DOHH2 (cell line): ENCODE data around the gene RAP1GDS1.

Experiments used
- H3F3A ChIP-seq: fragments of 200-600 bp; sonication (generic), shearing (Covaris generic); 2 replicates; pipeline ENCODE4 v1.6.0; 2016; ENCODE audit warnings: antibody characterized with exemption, mild to moderate bottlenecking; ENCODE audit not compliant: control insufficient read depth, insufficient read depth
- H3K27ac ChIP-seq: fragments of 200-600 bp; sonication (generic); 2 replicates; pipeline ENCODE4 v1.5.1; 2014; ENCODE audit warnings: low read depth, mild to moderate bottlenecking, low read length, moderate library complexity
- H3K27me3 ChIP-seq: fragments of 200-600 bp; sonication (generic); 2 replicates; pipeline ENCODE4 v1.6.1; 2014; ENCODE audit warnings: mild to moderate bottlenecking, low read length, mixed read lengths; ENCODE audit not compliant: control insufficient read depth
- H3K36me3 ChIP-seq: fragments of 200-600 bp; sonication (generic); 2 replicates; pipeline ENCODE4 v1.6.1; 2014; ENCODE audit warnings: mild to moderate bottlenecking, low read length, moderate library complexity, mixed read lengths; ENCODE audit not compliant: control insufficient read depth
- H3K4me1 ChIP-seq: fragments of 200-600 bp; sonication (generic); 2 replicates; pipeline ENCODE4 v1.6.1; 2014; ENCODE audit warnings: mild to moderate bottlenecking, low read length, mixed read lengths; ENCODE audit not compliant: control insufficient read depth
- H3K4me2 ChIP-seq: fragments of 200-600 bp; sonication (generic); 2 replicates; pipeline ENCODE4 v1.6.0; 2014; ENCODE audit warnings: mild to moderate bottlenecking, low read length, moderate library complexity
- H3K4me3 ChIP-seq: fragments of 200-600 bp; sonication (generic); 2 replicates; pipeline ENCODE4 v1.5.1; 2014; ENCODE audit warnings: mild to moderate bottlenecking, low read length, mixed read lengths
- H3K79me2 ChIP-seq: fragments of 200-600 bp; sonication (generic); 2 replicates; pipeline ENCODE4 v1.6.1; 2014; ENCODE audit warnings: mild to moderate bottlenecking, low read length, mixed read lengths; ENCODE audit not compliant: control insufficient read depth
- H3K9me2 ChIP-seq: fragments of 200-600 bp; sonication (generic); replicated peaks from 2 replicates; pipeline ENCODE4 v1.6.1; 2014; ENCODE audit warnings: mild to moderate bottlenecking, low read length, mixed read lengths; ENCODE audit not compliant: control insufficient read depth
- H3K9me3 ChIP-seq: fragments of 200-600 bp; sonication (generic); 2 replicates; pipeline ENCODE4 v1.6.1; 2014; ENCODE audit warnings: antibody characterized with exemption, low read length, mixed read lengths; ENCODE audit not compliant: control insufficient read depth, insufficient read depth
- H4K20me1 ChIP-seq: fragments of 200-600 bp; sonication (generic); 2 replicates; pipeline ENCODE4 v1.6.0; 2014; ENCODE audit warnings: low read depth, mild to moderate bottlenecking, antibody characterized with exemption, low read length, moderate library complexity; ENCODE audit not compliant: control insufficient read depth, insufficient read depth
- EZH2phosphoT487 ChIP-seq: fragments of 200-600 bp; sonication (generic); IDR thresholded peaks from 2 replicates; pipeline ENCODE4 v1.6.1; 2017; ENCODE audit warnings: borderline replicate concordance, mild to moderate bottlenecking, antibody characterized with exemption, low read length, moderate library complexity, mixed read lengths
- TF ChIP-seq, protein P1 (sequence below): fragments of 200-600 bp; sonication (generic); IDR thresholded peaks from one replicate; pipeline ENCODE4 v1.5.1; 2014; ENCODE audit warnings: antibody characterized with exemption, mild to moderate bottlenecking, low read depth, low read length; ENCODE audit not compliant: poor library complexity, severe bottlenecking

The RAP1GDS1 gene

DNA sequence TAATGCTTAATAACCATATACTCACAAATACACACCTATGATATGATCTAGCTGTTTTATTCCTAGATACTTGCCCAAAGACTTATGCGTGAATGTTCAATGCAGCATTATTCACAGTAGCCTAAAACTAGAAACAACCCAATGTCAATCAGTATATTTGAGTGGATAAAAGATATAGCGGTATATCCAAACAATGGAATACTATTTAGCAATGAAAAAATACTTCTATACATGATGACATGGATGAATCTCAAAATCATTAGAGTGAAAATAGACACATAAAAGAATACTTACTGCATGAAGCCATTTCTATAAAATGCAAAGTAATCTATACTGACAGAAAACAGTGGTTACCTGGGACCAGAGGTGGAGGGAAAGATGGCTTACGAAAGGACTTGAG, 108.1 kb downstream of the RAP1GDS1 start:
- Histone ChIP-seq H3K4me1 (no peaks in the 10 kb centered on the region), H3K9me2 (no peaks in the 10 kb centered on the region), H4K20me1 (no peaks in the 10 kb centered on the region), H3K79me2 (no peaks in the 10 kb centered on the region), H3K4me2 (no peak overlapping the region), H3K36me3 (peaks cover 12% of the 10 kb centered on the region), H3K4me3 (no peak overlapping the region), H3K27me3 (no peaks in the 10 kb centered on the region), H3K27ac (no peak overlapping the region), H3F3A (no peaks in the 10 kb centered on the region), H3K9me3 (0 out of 2 replicates have a peak, but pooled peaks cover 3% of the 10 kb centered on the region)
- TF ChIP-seq, protein P1, sequence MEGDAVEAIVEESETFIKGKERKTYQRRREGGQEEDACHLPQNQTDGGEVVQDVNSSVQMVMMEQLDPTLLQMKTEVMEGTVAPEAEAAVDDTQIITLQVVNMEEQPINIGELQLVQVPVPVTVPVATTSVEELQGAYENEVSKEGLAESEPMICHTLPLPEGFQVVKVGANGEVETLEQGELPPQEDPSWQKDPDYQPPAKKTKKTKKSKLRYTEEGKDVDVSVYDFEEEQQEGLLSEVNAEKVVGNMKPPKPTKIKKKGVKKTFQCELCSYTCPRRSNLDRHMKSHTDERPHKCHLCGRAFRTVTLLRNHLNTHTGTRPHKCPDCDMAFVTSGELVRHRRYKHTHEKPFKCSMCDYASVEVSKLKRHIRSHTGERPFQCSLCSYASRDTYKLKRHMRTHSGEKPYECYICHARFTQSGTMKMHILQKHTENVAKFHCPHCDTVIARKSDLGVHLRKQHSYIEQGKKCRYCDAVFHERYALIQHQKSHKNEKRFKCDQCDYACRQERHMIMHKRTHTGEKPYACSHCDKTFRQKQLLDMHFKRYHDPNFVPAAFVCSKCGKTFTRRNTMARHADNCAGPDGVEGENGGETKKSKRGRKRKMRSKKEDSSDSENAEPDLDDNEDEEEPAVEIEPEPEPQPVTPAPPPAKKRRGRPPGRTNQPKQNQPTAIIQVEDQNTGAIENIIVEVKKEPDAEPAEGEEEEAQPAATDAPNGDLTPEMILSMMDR = no peak
- no peak for TF ChIP-seq EZH2phosphoT487

DNA sequence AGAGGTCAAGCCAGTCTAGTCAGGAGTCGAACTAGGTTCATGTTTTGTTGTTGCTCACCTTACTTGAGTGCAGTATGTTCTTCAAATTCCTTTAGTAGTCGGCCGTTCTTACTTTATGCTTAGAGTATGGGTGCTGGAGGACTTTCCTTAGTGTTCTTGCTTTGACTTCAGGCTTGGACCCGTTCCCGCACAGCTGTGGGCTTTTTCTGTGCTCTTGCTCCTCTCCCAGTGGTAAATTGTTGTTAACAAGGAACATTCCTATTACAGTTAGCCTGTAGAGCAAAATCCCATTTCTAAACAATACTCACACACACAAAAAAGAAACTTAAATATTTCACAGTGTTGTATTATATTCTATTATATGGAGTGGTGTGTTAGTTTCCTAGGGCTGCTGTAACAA, 113.5 kb downstream of the RAP1GDS1 start:
- Histone ChIP-seq H3F3A (0 out of 2 replicates have a peak, but pooled peaks cover 2% of the 10 kb centered on the region), H3K27me3 (no peaks in the 10 kb centered on the region), H3K79me2 (no peaks in the 10 kb centered on the region), H3K27ac (no peak overlapping the region), H3K36me3 (peaks cover 3% of the 10 kb centered on the region; the same call in 1 of the 2 replicates), H4K20me1 (no peaks in the 10 kb centered on the region), H3K4me3 (no peak overlapping the region), H3K9me3 (no peaks in the 10 kb centered on the region), H3K4me2 (no peak overlapping the region), H3K4me1 (peaks cover 4% of the 10 kb centered on the region), H3K9me2 (no peaks in the 10 kb centered on the region)
- TF ChIP-seq, protein P1 = no peak
- TF ChIP-seq EZH2phosphoT487 = no peak

DNA sequence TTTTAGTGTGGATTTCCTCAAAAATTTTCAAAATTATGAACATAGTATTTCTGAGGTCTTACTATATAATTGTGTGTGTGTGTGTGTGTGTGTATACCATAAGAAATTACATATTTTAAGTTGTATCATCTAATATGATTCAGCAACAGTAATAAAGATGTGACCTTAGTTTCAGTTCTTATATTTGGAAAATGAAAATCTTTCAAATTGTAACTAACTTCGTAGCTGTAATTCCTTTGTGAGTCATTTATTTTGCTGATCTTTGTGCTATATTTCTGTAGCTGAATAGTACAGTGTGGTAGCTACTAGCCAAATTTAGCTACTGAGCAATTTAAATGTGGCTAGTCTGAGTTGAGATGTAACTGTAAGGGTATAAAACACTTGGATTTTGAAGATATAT, 116.4 kb downstream of the RAP1GDS1 start:
- Histone ChIP-seq H3K79me2 (no peaks in the 10 kb centered on the region), H3K4me3 (no peak overlapping the region), H3K27ac (no peak overlapping the region)

More for the DNA sequence above, 116.4 kb downstream of the RAP1GDS1 start:
- H3K27me3 ChIP-seq = no peaks in the 10 kb centered on the region
- no peaks in the 10 kb centered on the region for H4K20me1 ChIP-seq
- no peak overlapping the region for H3K4me2 ChIP-seq
- 0 out of 2 replicates have a peak, but pooled peaks cover 2% of the 10 kb centered on the region for H3F3A ChIP-seq
- no peaks in the 10 kb centered on the region for H3K9me2 ChIP-seq
- TF ChIP-seq, protein P1 = no peak
- TF ChIP-seq EZH2phosphoT487 = no peak
- no peaks in the 10 kb centered on the region for H3K9me3 ChIP-seq
- peaks cover 8% of the 10 kb centered on the region for H3K4me1 ChIP-seq
- peaks cover 3% of the 10 kb centered on the region; the same call in 1 of the 2 replicates for H3K36me3 ChIP-seq
